ELR (cell line): Measurements from ENCODE around the gene EBF3.
A peak's percentile ranks its signal among the peaks of the same experiment; 100 is the strongest.

Source experiments
- DNase-seq: peaks from one replicate; pipeline ENCODE4 v3.0.0-alpha.2; 2015; ENCODE audit warnings: low read depth

EBF3 gene

DNA sequence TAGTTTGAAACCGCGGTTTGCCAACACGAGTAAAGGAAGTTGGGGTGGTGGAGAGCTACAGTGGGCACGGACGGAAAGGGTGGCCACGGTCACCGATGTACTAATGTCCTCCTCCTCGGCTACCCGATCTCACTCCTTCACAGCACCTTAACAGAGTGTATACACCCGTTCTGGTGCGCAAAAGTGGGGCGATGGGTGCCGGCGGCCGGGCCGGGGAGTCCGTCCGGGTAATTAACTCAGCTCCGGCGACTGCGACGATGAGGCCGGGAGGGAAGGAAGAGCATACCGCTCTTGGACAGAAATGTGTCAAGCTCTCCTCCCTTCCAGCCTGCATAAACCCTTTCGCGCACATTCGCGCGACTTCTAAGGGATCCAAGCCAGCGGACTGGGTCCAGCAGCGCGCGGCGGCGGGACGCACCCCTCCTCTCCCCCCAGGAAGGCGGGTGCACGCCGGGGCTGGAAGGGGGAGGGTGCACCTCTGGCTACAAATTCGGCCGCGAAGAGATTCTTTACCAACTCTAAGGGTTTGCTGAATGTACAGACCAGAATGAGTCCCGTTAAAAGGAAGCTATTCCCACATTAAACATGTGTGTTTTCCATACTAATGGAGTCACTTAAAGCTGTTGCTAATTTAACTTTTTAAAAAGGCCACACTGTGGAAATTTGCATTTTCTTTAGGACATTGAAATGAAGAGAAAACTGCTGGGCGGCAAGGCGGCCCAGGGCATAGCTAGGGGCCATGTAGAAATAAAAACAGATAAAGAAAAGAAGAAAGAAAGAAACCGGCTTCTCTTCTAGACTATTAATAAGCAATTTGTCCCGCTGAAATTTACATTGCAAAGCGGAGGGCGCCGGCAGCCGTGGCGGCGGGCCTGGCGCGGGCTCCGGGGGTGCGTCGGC, 6.6 kb upstream of the EBF3 start:
- no peak for DNase-seq

DNA sequence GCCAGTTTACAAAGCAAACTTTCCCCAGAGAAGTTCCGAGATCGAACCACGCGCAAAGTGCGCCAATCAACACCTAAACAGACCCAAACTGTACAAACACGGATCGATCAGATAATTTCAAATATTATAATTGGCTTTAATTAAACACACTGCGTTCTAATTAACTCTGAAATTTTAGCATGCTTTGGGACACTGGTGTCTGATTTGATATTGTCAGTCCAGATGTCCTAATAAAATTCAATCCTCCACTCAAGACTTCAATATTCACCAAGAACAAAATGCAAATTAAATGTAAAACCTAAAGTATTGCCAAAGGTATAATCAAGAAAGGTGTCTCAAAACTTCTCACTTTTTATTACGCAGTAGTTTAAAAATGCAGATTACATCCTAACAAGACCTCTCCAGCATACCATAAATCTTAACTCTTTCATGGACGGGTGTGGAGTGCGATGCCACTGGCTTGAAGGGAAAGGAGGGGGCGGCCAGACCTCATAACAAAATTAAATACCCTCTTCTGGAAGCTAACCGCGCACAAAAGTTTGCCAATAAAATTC, 5.9 kb upstream of the EBF3 start:
- no peak for DNase-seq

DNA sequence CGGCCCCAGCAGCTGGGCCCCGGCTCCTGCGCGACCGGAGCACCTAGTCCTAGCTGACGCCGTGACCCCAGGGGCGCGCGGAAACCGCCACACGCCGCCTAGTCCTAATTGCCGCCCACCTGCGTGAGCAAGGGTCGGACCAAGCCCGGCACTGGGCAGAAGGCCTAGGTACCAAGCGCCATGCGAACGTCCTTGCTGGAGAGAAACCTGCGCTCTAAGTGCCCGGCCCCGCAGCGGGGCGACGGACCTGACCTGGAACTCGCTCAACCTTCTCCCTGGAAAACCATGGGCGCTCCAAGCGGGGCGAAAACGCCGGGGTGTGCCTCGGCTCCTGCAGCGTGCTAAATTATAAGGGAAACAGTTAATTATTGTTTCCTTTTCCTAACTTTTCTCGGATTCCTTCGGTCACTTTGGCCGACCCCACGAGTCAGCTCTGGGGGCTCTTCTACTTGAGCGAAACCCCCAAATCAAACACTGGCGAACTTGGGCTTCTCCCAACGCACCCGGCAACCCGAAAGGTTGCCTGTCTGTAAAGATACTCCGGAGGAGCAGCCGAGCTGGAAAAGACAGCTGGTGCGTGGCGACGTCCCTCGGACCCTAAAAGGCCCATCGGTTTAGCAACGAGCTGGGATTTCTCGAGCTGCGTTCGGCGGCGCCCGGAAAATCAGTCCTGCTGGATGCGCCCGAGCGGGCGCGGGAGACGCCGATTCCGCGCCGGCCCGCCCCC, 5.3 kb upstream of the EBF3 start:
- DNase-seq = no peak

DNA sequence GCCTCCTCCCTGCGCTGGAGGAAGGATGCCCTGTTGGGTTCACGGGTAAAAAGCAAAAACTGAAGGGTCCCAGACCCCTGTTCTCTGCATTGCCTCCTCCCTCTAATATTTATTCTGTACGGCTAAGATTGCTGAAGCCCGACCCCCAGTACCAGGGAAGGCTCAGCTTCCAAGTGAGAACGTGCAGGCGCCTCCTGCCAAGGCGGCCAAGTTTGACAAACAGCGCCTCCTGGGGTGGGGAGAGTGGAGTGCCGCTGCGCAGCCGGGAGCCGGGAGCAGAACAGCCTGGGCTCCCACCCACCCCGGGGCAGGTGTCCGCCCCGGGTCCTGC, 4.7 kb upstream of the EBF3 start:
- DNase-seq = peak; percentile 45

DNA sequence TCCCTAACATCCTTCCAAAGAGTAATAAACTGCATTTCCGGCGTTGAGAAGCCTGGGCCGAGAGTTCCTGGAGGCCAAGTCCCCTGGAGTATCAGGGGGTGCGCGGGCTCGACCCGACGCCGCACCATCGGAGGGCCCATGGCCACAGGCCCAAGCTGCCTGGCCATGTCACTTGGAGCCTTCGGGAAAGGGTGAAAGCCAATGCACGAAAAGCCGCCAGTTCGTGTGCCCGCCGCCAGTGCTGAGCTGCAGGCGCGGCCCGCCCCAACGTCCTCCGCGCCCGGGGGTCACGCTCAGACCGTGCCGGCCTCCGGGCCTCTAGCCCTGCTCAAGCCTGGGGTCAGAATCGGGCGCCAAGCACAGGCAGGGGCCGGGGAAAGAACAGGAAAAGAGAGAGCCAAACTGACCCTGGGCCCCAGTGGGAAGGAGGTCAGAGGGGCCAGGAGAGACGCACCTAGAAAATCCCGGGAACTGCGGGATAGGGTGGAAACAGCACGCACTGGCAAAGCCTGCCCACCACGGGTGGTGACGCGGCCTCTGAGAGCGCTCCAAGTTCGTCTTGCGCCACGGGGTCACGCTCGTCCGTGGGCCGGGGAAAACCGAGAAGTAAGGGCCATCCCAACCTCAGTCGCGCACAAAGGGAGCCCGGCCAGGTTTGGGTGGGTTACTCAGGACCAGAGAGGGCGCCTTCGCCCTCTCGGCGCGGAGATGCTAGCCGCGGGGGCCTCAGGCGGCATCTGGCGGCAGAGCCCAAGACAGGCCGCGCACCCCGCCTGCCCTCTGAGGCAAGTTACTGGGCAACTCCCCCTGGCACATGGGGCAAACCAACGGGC, 4.2 kb upstream of the EBF3 start:
- DNase-seq = no peak

DNA sequence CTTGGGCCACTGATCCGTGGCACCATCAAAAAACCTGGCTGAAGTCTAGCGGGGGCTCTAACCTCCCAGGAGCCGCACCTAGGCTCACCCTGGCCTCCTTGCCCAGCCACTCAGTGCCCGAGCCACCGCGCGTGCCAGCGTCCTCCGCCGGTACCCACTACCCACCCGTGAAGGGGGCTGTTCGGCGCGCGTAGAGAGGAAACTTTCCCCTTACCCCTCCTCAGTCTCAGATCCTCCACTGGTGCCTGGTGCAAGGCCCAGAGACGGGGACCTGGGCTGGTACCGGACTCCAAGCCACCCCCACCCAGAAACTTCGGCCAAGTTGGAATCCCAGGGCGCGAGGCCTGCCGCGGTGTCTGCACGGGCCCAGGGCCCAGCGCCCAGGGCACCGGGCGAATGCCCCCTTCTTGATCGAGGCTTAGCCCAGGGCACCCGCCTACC, 3.5 kb upstream of the EBF3 start:
- no peak for DNase-seq

DNA sequence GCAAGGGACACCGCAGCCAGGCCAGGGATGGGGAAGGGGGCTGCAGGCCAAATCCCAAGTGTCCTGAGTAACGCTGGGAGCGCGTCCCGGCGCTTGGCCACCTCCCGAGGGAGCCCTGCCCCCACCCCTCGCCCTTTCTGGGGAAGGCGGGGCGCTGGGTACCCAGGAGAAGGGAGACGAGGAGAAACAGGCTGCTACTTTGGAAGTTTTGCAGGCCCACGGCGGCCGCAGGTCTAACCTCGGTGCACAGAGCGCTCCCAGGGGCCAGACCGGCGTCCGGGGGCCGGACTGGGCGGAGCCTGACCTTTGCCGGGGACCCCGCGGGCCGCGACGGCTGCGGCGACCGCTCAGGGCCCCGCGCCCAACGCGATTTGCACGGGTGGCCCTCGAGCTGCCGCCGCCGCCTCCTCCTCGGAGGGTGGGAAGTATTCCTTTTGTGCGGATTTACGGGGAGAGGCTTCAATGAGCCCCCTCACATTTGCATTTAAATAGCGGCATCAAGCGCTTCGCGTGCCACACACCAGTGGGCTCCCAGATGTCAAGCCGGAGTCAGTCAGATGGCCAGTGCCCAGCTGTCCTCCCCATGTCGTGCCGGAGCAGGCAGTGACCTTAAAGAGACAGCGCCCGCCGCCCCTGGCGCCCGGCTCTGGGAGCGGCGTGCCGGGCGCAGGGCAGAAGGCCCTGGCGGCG, 3.0 kb upstream of the EBF3 start:
- no peak for DNase-seq

DNA sequence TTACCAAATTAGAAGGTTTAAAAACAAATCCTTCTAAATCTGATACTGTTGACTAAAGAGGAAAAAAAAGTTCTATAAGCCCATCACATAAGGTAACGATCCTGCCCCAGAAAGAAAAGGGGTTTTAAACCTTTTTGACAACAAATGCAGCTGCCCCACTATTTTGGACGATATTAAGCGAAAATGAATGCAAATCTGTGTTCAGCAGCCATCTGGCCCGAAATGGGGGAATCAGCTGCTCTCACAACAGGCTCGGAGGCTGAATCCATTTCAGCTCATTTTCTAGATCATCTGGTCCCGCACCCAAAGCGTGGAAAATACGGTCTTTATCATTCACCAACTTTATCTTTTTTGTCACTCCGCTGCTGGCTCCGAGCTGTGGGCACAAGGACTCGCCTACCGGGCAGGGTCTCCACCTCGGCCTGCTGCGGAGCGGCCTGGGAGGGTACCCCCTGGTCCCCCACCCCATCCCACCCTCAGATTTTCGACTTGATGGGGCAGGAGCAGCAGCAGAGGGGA, 2.4 kb upstream of the EBF3 start:
- DNase-seq = no peak

DNA sequence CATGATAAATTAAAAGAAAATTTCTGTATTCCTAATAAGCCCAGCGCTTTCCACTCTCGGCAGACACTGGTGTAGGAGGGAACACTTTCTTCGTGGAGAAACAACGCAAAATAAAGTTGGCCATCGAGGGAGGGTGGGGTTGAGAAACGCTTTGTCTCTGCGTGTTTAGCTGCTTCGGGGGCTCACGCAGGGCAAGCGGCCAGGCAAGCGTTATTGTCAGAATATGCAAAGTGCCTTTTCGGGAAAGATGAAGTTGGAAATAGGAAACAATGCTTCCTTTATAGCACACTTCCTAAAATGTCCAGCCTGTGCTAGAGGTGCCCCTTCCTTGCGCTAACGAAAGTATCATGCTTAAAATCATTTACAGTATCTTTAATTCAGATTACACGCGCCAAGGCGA, 1.9 kb upstream of the EBF3 start:
- DNase-seq = no peak

DNA sequence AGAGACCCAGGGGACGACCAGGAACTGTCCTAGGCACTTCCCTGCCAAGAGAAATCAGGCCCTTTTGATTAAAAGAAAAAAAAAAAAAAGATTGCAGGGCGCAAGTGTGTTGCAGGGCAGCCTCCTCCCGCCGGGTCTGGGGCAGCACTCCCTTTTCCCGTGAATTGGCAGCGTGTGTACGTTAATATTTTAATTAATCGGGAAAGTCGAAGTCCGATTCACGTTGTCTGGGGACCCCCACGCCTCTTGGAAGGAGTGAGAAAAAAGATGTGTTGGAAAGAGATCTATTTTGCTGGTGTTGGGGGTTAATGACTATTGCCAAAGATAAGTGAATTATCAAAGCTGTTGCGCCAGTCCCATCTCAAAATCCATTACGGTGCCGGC, 1.3 kb upstream of the EBF3 start:
- no peak for DNase-seq

DNA sequence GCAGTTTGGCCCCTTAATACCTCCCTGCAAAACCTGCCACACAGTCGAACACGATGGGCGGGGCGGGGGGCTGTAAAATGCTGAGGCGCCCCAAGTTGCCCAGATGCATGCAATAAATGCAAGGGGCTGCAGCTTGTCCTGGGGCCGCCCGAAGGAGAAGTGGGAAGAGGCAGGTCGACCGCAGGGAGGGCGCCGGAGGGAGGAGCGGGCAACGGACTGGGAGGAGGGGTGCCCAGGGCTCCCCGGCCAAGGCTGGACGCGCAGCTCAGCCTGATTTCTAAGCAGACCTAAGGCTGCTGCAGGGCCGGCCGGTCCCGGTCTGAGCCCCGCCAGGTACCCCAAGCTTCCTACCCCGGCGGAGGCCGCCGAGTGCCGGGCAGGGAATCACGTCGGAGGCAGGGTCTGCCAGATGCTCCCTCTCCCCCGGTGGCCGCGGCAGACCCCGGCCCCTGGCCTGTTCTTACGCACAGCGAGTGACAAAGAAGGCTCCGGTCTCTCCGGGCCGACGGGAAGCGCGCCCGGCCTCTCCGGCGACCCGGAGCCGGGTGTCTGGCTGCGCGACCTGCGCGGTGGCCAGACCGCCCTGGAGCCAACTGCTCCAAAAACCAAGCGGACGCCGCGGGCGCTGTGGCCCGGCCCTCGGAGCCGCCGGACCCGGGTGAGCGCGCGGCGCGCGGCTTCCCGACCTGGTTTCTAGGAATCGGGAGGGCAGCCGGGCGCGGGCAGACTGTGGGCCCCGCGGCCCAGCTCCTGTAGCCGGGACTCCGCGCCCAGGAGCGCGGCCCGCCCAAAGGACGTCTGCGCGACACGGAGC, 744 bp upstream of the EBF3 start:
- no peak for DNase-seq

DNA sequence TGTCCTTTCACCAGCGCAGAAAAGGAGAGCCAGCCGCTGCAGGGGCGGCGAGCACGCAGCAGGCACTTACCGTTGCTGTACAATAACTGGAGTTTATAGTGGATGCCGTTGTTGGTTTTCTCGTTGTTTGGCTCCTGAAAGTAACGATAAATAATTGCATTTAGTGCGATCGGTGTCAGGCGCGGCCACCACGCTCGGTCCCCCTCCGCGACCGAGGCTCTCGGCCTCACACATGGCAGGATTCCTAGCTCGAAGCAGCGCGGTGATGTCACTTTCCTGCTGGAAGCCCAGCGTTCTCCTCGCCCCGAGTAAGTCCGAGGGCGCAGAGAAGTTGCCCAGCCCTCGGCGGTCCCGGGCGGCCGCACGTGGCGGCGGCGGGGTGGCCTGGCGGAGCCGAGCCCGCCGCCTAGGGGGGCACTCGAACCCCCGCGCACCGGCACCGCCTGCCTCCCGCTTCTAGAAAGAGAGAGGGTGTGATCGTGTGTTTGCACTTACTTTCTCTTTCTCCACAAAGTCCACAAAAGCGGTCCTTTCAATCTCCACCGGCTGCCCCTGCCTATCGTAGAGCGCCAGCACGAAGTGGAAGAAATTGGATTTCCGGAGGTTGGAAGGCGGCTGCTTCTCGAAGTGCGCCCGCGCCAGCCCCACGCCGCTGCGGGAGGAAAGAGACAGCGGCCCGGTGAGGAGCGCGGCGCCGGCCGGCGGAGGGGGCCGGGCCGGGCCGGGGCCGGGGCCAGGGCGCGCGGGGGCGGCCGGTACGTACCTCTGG, 1.0 kb downstream of the EBF3 start:
- DNase-seq = peak; percentile 34

DNA sequence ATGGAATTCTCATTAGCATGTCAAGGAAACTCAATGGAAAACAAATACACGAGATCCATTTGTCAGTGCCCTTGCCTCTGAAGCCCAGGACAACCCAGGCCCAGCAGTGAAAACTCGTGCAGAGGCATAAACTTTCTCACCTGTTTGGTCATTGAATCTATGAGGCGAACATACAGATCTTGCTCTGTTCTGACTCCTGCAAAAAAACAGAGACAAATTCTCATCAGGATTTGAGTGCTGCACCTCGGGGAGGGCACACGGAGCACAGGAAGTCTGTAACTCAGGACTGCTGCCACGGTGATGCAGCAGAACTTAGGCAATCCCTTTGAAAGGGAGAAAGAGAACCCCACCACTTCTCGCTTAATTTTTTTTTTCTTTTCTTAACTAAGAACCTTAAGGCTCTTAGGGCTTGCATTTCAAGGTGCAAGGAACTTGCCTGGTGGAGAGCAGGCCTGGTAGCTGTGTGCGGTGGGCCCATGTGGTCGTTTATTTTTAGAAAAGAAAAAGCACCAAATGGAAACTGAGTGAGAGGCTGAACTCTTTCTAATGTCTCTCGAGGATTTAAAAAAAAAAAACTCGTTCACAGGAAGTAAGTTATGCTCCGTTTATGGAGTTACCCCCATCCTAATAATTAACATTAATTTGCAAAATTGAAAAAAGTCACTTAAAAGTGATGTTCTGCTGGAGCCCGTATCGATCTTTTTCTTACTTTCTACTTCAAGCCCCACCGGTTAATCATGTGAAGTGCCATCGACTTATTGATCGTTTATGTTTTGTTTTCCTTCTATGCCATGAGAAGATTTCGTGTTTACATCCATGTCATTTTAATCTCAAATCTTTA, 1.8 kb downstream of the EBF3 start:
- no peak for DNase-seq

DNA sequence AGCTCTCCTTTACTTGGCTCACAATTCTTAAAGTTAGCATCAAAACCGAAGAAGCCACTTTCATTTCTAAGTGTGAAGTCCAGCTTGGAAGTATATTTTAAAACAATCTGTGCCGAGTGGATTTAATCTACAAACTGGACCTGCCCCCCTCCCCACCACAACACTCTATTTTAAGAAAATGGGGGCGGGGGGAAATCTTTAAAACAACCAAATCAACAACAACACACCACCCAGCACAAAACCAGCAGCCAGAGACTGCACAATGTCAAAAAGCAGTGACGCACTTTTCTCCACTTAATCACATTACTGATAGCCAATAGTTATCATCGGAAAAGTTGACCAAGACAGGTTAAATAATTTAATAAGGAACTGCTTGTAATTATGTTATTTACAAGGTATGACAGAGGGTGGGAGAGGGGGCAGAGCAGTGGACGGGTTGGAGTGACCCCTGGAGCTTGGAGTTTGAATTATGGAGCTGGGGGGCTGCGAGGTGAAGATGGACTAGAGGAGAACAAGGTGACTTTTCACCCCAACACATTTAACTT, 2.8 kb downstream of the EBF3 start:
- DNase-seq = no peak

DNA sequence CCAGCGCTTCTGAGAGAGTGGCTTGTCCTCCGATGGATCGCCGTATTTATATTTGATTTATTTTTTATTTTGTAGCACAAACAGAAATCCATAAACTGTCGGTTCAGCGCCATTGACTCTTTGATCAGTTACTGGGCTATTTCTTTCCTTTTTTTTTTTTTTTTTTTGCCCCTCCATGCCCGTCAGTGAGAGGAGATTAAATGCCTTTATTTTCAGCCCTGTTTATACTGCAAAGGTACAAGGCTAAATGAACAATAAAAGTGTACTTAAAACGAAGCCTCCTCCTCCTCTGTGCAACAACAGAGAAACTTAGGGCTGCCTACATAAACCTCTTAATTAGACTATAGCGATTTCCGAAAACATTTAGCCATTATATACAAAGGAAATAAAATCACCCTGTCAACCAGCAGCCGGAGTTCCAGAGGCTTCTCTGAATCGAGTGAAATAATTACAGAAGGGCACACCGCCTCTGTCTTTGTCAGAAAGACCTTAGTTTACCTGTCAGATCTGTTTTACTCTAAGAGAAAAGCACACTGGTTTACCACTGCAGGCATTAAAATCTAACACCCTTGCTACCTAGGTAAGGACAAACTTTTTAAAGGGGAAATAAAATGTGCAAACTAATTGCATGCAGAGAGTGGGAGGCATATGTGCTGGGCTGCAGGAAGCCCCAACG, 3.5 kb downstream of the EBF3 start:
- DNase-seq = no peak

DNA sequence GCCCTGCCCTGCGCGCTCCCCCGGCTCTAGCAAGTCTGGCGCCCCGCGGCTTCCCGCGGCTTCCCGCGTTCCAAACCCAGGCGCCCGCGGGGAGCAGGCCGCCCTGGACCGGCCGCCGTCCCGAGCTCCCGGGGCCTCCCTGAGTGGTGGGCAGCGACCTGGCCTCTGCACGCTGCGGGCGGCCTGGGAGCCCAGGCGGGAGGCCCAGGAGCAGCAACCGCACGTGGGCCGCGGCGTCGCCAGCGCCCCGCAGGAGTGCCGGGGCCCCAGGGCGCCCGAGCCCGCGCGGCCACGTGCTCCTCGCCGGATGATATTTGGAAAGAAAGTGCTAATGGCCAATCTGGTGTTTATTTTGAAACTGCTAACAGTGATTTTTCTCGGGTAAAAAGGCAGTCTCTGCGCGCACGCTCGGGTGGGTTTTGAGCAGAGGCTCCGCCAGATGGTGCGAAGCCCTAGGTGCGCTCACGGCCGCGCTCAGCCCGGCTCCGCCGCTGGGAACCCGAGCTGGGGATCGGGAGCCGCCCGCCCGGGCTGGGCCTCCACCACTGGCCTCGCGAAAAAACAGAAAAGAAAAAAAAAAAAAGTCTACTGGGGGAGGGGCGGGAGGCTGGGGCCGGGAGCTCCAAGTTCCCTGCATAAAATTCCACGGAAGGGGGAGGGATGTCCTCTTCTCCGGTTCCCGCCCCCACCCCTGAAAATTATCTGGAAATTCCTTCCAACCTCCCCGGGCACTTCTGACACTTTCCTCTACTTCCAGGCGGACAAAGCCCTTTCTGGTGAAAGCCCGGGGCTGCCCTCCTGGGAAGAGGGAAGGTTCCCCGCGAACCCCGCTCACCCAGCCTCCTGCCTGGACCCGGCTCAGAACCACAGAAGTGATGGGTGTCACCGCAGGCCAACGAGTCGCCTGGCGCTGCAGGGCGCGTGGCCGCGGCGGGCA, 4.3 kb downstream of the EBF3 start:
- DNase-seq = no peak
